ENCODE results near the gene MOSMO. TPM values are rescaled to one million over a fixed set of nuclear protein-coding genes. Genes with fewer than 3 reads are reported as not detected.

The MOSMO gene
- total and polyA plus RNA-seq, 2 of the 4 experiments (the other 2 are of a cell fraction): 10.5 to 16.0 TPM

- no TSS peak for BruUV-seq (replicated peaks)
- no peak overlapping the region for H3K27ac ChIP-seq (ENCODE audit: insufficient read depth, low read length)
- no peaks in the 10 kb centered on the region; the same call in 1 of the 2 replicates for H3K36me3 ChIP-seq (ENCODE audit: control insufficient read depth, insufficient read depth, low read length)
- no peak overlapping the region for H2BK20ac ChIP-seq (ENCODE audit: low read depth, low read length)
- ATAC-seq (ENCODE audit: low read depth) (no peak), DNase-seq (no peak)
- H3K4me1 ChIP-seq (ENCODE audit: control insufficient read depth, insufficient read depth, low read length): peaks cover 7% of the 10 kb centered on the region
- no peak overlapping the region for H2AK9ac ChIP-seq (replicated peaks; ENCODE audit: low read depth, low read length, poor library complexity)
- no peak overlapping the region for H4K91ac ChIP-seq (ENCODE audit: insufficient read depth, low read depth, low read length)
- no peak overlapping the region for H4K5ac ChIP-seq (ENCODE audit: low read depth, low read length)
- no peak overlapping the region for H3K23ac ChIP-seq (ENCODE audit: low read depth, low read length)
- no peak overlapping the region for H3K18ac ChIP-seq (ENCODE audit: low read depth, low read length)
- no peaks in the 10 kb centered on the region for H3K9me3 ChIP-seq (ENCODE audit: control insufficient read depth, insufficient read depth, low read length)
- ChIA-PET CTCF (interaction anchor here (1.0 kb wide), 1 partner anchor 174 kb away, joined by 3 read pairs; no protein-coding TSS in a partner anchor), POLR2A (ENCODE audit: unreplicated experiment) (no interaction called here)
- H3K4me2 ChIP-seq (ENCODE audit: low read depth, low read length): no peak overlapping the region
- H2BK120ac ChIP-seq (ENCODE audit: low read depth, low read length): no peak overlapping the region
- H3K4me3 ChIP-seq (ENCODE audit: insufficient read depth, low read depth, low read length): no peak overlapping the region
- no peak overlapping the region for H2BK15ac ChIP-seq (ENCODE audit: low read depth, low read length)
- H3K79me1 ChIP-seq (ENCODE audit: low read depth in 1 of 2, low read length in 2 of 2): peaks cover 18 to 62% of the 10 kb centered on the region in 2 experiments; a peak in 3 of 4 replicates
- TF ChIP-seq MAZ (IDR thresholded peaks at IDR 0.05; ENCODE audit: borderline replicate concordance, low read depth, low read length): no peak
- TF ChIP-seq MXI1 (IDR thresholded peaks at IDR 0.05; ENCODE audit: borderline replicate concordance, low read depth, low read length): no peak
- TF ChIP-seq MAFK (IDR thresholded peaks at IDR 0.05; ENCODE audit: low read depth, low read length): no peak
- no peak overlapping the region for H2AK5ac ChIP-seq (ENCODE audit: low read depth, low read length)
- H4K20me1 ChIP-seq (ENCODE audit: insufficient read depth, low read length): peaks cover 50% of the 10 kb centered on the region
- no peak overlapping the region for H2AFZ ChIP-seq (replicated peaks; ENCODE audit: low read length, poor library complexity)
- no peak overlapping the region for H3K4ac ChIP-seq (ENCODE audit: low read depth, low read length)
- H3K9me1 ChIP-seq (ENCODE audit: insufficient read depth, low read length): peaks cover 14% of the 10 kb centered on the region
- no peaks in the 10 kb centered on the region for H3K27me3 ChIP-seq (ENCODE audit: control insufficient read depth, insufficient read depth, low read length)
- in situ Hi-C loops (cut with MboI; ENCODE audit: low sequenced_read_pairs) (no loop called here), intact Hi-C loops (cut with micrococcal nuclease) (no loop called here), dilution Hi-C loops (cut with HindIII; ENCODE audit: low sequenced_read_pairs, unreplicated experiment) (no loop called here)
- H3K14ac ChIP-seq (replicated peaks; ENCODE audit: low read depth, low read length): no peak overlapping the region
- no peak overlapping the region for H2BK5ac ChIP-seq (ENCODE audit: low read depth, low read length, poor library complexity, severe bottlenecking)
- H3K9ac ChIP-seq (ENCODE audit: low read depth, low read length): no peak overlapping the region
- no peak overlapping the region for H4K8ac ChIP-seq (ENCODE audit: low read depth in 2 of 2, low read length in 2 of 2)
- WGBS, 2 experiments (ENCODE audit: extremely low coverage in 2 of 2, insufficient read length in 1 of 2): no CpG with 5 or more reads among the region's 2 CpGs
- H3K56ac ChIP-seq (ENCODE audit: extremely low read depth, insufficient read depth, low read length): no peak overlapping the region
These were observed 6.5 kb downstream of the MOSMO start for GRCh38 chr16:22014271-22014873.
